Loucy (cell line): ENCODE measurements around the gene VAV3.
A peak's percentile ranks its signal among the peaks of the same experiment; 100 is the strongest.
"Not testable (repeated sequence)": the region's sequence is repeated elsewhere in the genome, so short reads cannot be mapped to it uniquely, and the experiment has no call there.

Source experiments
- H2AFZ ChIP-seq: fragments of 200-600 bp; sonication (generic); 2 replicates; pipeline ENCODE4 v1.6.0; 2016; ENCODE audit warnings: antibody characterized with exemption, mild to moderate bottlenecking, low read length, moderate library complexity
- H3F3A ChIP-seq: fragments of 200-600 bp; 2 replicates; pipeline ENCODE4 v1.6.0; 2016; ENCODE audit warnings: antibody characterized with exemption, low read depth, mild to moderate bottlenecking
- H3K27me3 ChIP-seq: fragments of 200-600 bp; sonication (generic); 2 replicates; pipeline ENCODE4 v1.6.1; 2014; ENCODE audit warnings: low read length, mild to moderate bottlenecking; ENCODE audit not compliant: insufficient read depth, poor library complexity, severe bottlenecking
- H3K36me3 ChIP-seq: fragments of 200-600 bp; sonication (generic); 2 replicates; pipeline ENCODE4 v1.6.1; 2016; ENCODE audit warnings: low read length; ENCODE audit not compliant: insufficient read depth
- H3K4me1 ChIP-seq: fragments of 200-600 bp; sonication (generic); 2 replicates; pipeline ENCODE4 v1.5.1; 2014; ENCODE audit warnings: low read length, mild to moderate bottlenecking; ENCODE audit not compliant: insufficient read depth, poor library complexity, severe bottlenecking
- H3K4me2 ChIP-seq: fragments of 200-600 bp; sonication (generic); 2 replicates; pipeline ENCODE4 v1.6.0; 2014; ENCODE audit warnings: antibody characterized with exemption, low read length, low read depth, mild to moderate bottlenecking; ENCODE audit not compliant: poor library complexity, severe bottlenecking
- H3K4me3 ChIP-seq: fragments of 200-600 bp; sonication (generic); 2 replicates; pipeline ENCODE4 v1.5.1; 2014; ENCODE audit warnings: low read length, mild to moderate bottlenecking, mixed read lengths; ENCODE audit not compliant: poor library complexity, severe bottlenecking
- H3K79me2 ChIP-seq: fragments of 200-600 bp; sonication (generic); 2 replicates; pipeline ENCODE4 v1.6.1; 2014; ENCODE audit warnings: low read length; ENCODE audit not compliant: insufficient read depth
- H3K9ac ChIP-seq: fragments of 200-600 bp; sonication (generic); 2 replicates; pipeline ENCODE4 v1.6.0; 2014; ENCODE audit warnings: mild to moderate bottlenecking, low read depth, low read length, moderate library complexity; ENCODE audit not compliant: poor library complexity, severe bottlenecking
- H3K9me2 ChIP-seq: fragments of 200-600 bp; sonication (generic); replicated peaks from 2 replicates; pipeline ENCODE4 v1.6.1; 2016; ENCODE audit warnings: low read depth, low read length, mixed read lengths
- H3K9me3 ChIP-seq: fragments of 200-600 bp; sonication (generic); 2 replicates; pipeline ENCODE4 v1.6.1; 2014; ENCODE audit warnings: mild to moderate bottlenecking, antibody characterized with exemption, low read length, low read depth; ENCODE audit not compliant: insufficient read depth
- H4K20me1 ChIP-seq: fragments of 200-600 bp; sonication (generic); 2 replicates; pipeline ENCODE4 v1.6.0; 2014; ENCODE audit warnings: antibody characterized with exemption, low read length, mild to moderate bottlenecking; ENCODE audit not compliant: insufficient read depth, poor library complexity, severe bottlenecking
- CTCF ChIP-seq: fragments of 200-600 bp; sonication (generic); conservative IDR thresholded peaks from 2 replicates; pipeline ENCODE4 v1.5.1; 2014; ENCODE audit warnings: mild to moderate bottlenecking, antibody characterized with exemption, low read length
- EZH2phosphoT487 ChIP-seq: fragments of 200-600 bp; IDR thresholded peaks from 2 replicates; pipeline ENCODE4 v1.6.1; 2018; ENCODE audit warnings: antibody characterized with exemption, mild to moderate bottlenecking, moderate library complexity, borderline replicate concordance

Gene VAV3

GRCh38 chr1:107896401-107896800 lies 68.6 kb downstream of the VAV3 start:
- no peak overlapping the region for H2AFZ ChIP-seq
- no peaks in the 10 kb centered on the region for H3K9me2 ChIP-seq
- no peaks in the 10 kb centered on the region for H3K27me3 ChIP-seq
- H3K4me1 ChIP-seq, result peaks cover 74% of the 10 kb centered on the region
- peaks cover 8% of the 10 kb centered on the region; the same call in 1 of the 2 replicates for H3K9me3 ChIP-seq
- no peak for TF ChIP-seq CTCF
- TF ChIP-seq EZH2phosphoT487, result no peak
- peaks cover 96% of the 10 kb centered on the region for H3K79me2 ChIP-seq
- H3F3A ChIP-seq, result peaks cover 16% of the 10 kb centered on the region
- peaks cover 52% of the 10 kb centered on the region for H4K20me1 ChIP-seq
- H3K4me3 ChIP-seq, result peak overlapping the region; percentile 19
- peak overlapping the region; percentile 61 for H3K9ac ChIP-seq
- peak overlapping the region; percentile 79 for H3K4me2 ChIP-seq
- peaks cover 13% of the 10 kb centered on the region; the same call in 1 of the 2 replicates for H3K36me3 ChIP-seq

- no peak overlapping the region for H2AFZ ChIP-seq
These were observed 69.4 kb downstream of the VAV3 start for GRCh38 chr1:107895403-107896191.

GRCh38 chr1:107894605-107895004 lies 70.4 kb downstream of the VAV3 start:
- no peak for TF ChIP-seq EZH2phosphoT487
- TF ChIP-seq CTCF, result no peak
- Histone ChIP-seq H3K9ac (no peak overlapping the region), H3K36me3 (peaks cover 13% of the 10 kb centered on the region; the same call in 1 of the 2 replicates), H3K4me1 (peaks cover 59% of the 10 kb centered on the region), H3K27me3 (no peaks in the 10 kb centered on the region), H3K4me3 (no peak overlapping the region), H3K79me2 (peaks cover 96% of the 10 kb centered on the region), H3F3A (peaks cover 16% of the 10 kb centered on the region), H3K9me3 (peaks cover 8% of the 10 kb centered on the region; the same call in 1 of the 2 replicates), H2AFZ (no peak overlapping the region), H3K4me2 (no peak overlapping the region), H4K20me1 (peaks cover 53% of the 10 kb centered on the region), H3K9me2 (no peaks in the 10 kb centered on the region)

More at GRCh38 chr1:107895403-107896191, 69.4 kb downstream of the VAV3 start:
- no peaks in the 10 kb centered on the region for H3K27me3 ChIP-seq
- H3F3A ChIP-seq, result peaks cover 16% of the 10 kb centered on the region
- peak overlapping the region; percentile 19 for H3K4me3 ChIP-seq
- H3K36me3 ChIP-seq, result peaks cover 13% of the 10 kb centered on the region; the same call in 1 of the 2 replicates
- no peaks in the 10 kb centered on the region for H3K9me2 ChIP-seq
- H3K4me1 ChIP-seq, result peaks cover 66% of the 10 kb centered on the region
- TF ChIP-seq CTCF (no peak), EZH2phosphoT487 (no peak)
- H3K9ac ChIP-seq, result peak overlapping the region; percentile 61
- H3K4me2 ChIP-seq, result peak overlapping the region; percentile 79
- H3K9me3 ChIP-seq, result peaks cover 8% of the 10 kb centered on the region; the same call in 1 of the 2 replicates
- H4K20me1 ChIP-seq, result peaks cover 52% of the 10 kb centered on the region
- peaks cover 96% of the 10 kb centered on the region for H3K79me2 ChIP-seq

- peaks cover 13% of the 10 kb centered on the region; the same call in 1 of the 2 replicates for H3K36me3 ChIP-seq
- peaks cover 96% of the 10 kb centered on the region for H3K79me2 ChIP-seq
- peaks cover 16% of the 10 kb centered on the region for H3F3A ChIP-seq
- H3K9me3 ChIP-seq, H3K27me3 ChIP-seq, H3K9me2 ChIP-seq, H3K4me2 ChIP-seq, H2AFZ ChIP-seq, H3K4me3 ChIP-seq, H3K9ac ChIP-seq: not testable (repeated sequence)
- H4K20me1 ChIP-seq, result peaks cover 51% of the 10 kb centered on the region
- H3K4me1 ChIP-seq, result peaks cover 57% of the 10 kb centered on the region
These were observed 71.6 kb downstream of the VAV3 start for GRCh38 chr1:107893350-107893749.
